Ishikawa (cell line): Measurements from ENCODE around the gene TTLL7.
A peak's percentile ranks its signal among the peaks of the same experiment; 100 is the strongest.

Experiments
- CEBPB ChIP-seq: IDR thresholded peaks from 2 replicates; pipeline ENCODE4 v1.6.1; 2012
- CREB1 ChIP-seq: IDR thresholded peaks from 2 replicates; pipeline ENCODE4 v1.6.1; 2012; ENCODE audit warnings: low read depth
- EGR1 ChIP-seq: IDR thresholded peaks from 2 replicates; pipeline ENCODE4 v1.6.1; 2012
- EP300 ChIP-seq: IDR thresholded peaks from 2 replicates; pipeline ENCODE4 v1.6.1; 2012; ENCODE audit warnings: borderline replicate concordance
- FOXM1 ChIP-seq: IDR thresholded peaks from 2 replicates; pipeline ENCODE4 v1.6.1; 2012; ENCODE audit warnings: low read depth, borderline replicate concordance
- NFIC ChIP-seq: IDR thresholded peaks from 2 replicates; pipeline ENCODE4 v1.6.1; 2012
- RAD21 ChIP-seq: IDR thresholded peaks from 2 replicates; pipeline ENCODE4 v1.6.1; 2012; ENCODE audit warnings: low read depth
- TAF1 ChIP-seq: IDR thresholded peaks from 2 replicates; pipeline ENCODE4 v1.6.1; 2012; ENCODE audit warnings: low read depth, mild to moderate bottlenecking
- TCF12 ChIP-seq: IDR thresholded peaks from 2 replicates; pipeline ENCODE4 v1.6.1; 2012; ENCODE audit warnings: low read depth
- TEAD4 ChIP-seq: IDR thresholded peaks from 2 replicates; pipeline ENCODE4 v1.6.1; 2012
- YY1 ChIP-seq: IDR thresholded peaks from 2 replicates; pipeline ENCODE4 v1.6.1; 2012; ENCODE audit warnings: low read depth
- ZBTB7A ChIP-seq: IDR thresholded peaks from 2 replicates; pipeline ENCODE4 v1.6.1; 2012; ENCODE audit warnings: low read depth
- TF ChIP-seq, protein P1 (sequence below): IDR thresholded peaks from 2 replicates; pipeline ENCODE4 v1.6.1; 2012
- TF ChIP-seq, protein P2 (sequence below): IDR thresholded peaks from 2 replicates; pipeline ENCODE4 v1.6.1; 2012
- TF ChIP-seq, protein P3 (sequence below): IDR thresholded peaks from 2 replicates; pipeline ENCODE4 v1.6.1; 2012; ENCODE audit warnings: low read depth, mild to moderate bottlenecking

Gene TTLL7

DNA sequence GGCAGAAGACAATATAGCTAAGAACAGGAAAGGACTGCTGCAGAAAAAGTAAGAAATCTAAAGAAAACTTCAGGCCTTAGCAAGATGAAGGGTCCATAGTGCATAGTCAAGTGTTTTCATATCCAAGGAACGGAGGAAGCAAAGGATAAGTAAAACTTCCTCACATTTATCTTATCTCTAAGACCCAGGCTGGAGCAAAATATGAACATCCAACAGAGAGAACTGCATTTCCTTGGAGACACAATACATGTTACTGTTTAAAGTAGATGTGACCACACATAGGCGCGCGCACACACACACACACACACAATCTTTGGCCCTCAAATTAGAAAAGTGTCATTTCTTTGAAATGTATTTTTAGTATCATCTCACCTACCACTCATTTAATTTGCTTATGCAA lies 66.7 kb downstream of the TTLL7 start:
- TF ChIP-seq EP300, result no peak
- TF ChIP-seq TCF12, result no peak
- TF ChIP-seq ZBTB7A, result no peak
- no peak for TF ChIP-seq RAD21
- no peak for TF ChIP-seq TEAD4
- TF ChIP-seq, protein P1, sequence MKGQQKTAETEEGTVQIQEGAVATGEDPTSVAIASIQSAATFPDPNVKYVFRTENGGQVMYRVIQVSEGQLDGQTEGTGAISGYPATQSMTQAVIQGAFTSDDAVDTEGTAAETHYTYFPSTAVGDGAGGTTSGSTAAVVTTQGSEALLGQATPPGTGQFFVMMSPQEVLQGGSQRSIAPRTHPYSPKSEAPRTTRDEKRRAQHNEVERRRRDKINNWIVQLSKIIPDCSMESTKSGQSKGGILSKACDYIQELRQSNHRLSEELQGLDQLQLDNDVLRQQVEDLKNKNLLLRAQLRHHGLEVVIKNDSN, result no peak
- TF ChIP-seq CEBPB, result no peak
- TF ChIP-seq CREB1, result no peak
- no peak for TF ChIP-seq EGR1
- TF ChIP-seq FOXM1, result no peak
- TF ChIP-seq, protein P2, sequence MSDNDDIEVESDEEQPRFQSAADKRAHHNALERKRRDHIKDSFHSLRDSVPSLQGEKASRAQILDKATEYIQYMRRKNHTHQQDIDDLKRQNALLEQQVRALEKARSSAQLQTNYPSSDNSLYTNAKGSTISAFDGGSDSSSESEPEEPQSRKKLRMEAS, result no peak
- TF ChIP-seq, protein P3, sequence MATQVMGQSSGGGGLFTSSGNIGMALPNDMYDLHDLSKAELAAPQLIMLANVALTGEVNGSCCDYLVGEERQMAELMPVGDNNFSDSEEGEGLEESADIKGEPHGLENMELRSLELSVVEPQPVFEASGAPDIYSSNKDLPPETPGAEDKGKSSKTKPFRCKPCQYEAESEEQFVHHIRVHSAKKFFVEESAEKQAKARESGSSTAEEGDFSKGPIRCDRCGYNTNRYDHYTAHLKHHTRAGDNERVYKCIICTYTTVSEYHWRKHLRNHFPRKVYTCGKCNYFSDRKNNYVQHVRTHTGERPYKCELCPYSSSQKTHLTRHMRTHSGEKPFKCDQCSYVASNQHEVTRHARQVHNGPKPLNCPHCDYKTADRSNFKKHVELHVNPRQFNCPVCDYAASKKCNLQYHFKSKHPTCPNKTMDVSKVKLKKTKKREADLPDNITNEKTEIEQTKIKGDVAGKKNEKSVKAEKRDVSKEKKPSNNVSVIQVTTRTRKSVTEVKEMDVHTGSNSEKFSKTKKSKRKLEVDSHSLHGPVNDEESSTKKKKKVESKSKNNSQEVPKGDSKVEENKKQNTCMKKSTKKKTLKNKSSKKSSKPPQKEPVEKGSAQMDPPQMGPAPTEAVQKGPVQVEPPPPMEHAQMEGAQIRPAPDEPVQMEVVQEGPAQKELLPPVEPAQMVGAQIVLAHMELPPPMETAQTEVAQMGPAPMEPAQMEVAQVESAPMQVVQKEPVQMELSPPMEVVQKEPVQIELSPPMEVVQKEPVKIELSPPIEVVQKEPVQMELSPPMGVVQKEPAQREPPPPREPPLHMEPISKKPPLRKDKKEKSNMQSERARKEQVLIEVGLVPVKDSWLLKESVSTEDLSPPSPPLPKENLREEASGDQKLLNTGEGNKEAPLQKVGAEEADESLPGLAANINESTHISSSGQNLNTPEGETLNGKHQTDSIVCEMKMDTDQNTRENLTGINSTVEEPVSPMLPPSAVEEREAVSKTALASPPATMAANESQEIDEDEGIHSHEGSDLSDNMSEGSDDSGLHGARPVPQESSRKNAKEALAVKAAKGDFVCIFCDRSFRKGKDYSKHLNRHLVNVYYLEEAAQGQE, result no peak
- TF ChIP-seq TAF1, result no peak
- no peak for TF ChIP-seq YY1
- no peak for TF ChIP-seq NFIC

DNA sequence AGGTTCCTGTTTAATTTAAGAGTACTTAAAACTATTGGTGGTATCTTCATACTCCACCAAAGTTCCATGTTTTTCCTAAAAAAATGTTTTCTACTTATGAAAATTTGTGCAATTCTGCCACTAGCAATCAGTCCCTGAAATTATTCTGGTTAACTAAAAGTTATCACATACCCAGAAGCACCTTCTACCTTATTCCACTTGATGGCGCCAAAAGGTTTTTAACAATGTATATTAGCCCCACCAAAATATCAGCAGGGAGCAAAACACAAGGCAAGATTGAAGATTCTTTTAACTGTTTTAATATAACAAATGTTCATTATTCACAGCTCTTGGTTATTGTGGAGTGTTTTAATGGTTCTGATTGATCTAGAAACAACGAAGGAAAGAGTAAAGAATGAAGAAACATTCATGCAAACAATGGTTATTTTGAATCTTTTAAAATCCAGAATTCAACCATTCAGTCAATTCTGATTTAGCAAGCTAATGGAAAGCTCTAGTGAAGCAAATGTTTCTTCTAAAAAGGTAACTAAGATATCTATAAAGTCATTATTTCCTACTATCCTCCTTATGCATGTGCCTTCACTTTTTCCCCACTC lies 67.2 kb downstream of the TTLL7 start:
- TF ChIP-seq, protein P1, result no peak
- peak; percentile 84 for TF ChIP-seq RAD21
- TF ChIP-seq, protein P3, result no peak
- TF ChIP-seq YY1, result no peak

DNA sequence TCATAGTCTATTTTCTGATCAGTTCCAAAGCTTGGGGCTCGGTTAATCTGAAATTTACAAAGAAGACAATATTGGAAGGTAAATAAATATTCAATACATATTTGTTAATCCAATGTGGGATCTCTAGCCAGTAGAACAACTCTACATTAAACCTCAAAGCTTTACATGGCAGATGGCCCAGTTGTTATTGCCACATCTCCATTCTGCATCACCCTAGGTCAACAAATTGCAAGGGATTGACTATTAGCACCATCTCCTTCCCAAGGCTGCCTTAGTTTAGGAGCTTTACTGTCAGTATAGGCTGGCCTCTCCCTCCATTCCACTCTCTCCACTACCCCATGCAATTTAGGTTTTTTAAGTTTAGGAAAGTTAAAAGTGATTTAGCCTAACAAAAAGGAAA lies 69.7 kb downstream of the TTLL7 start:
- no peak for TF ChIP-seq TCF12
- no peak for TF ChIP-seq EP300
- no peak for TF ChIP-seq RAD21
- TF ChIP-seq NFIC, result no peak
- TF ChIP-seq CEBPB, result no peak
- TF ChIP-seq, protein P1, result no peak
- no peak for TF ChIP-seq FOXM1
- TF ChIP-seq TAF1, result no peak
- TF ChIP-seq YY1, result no peak
- TF ChIP-seq ZBTB7A, result no peak
- TF ChIP-seq, protein P2, result no peak
- TF ChIP-seq TEAD4, result no peak
- TF ChIP-seq EGR1, result no peak
- no peak for TF ChIP-seq CREB1
- TF ChIP-seq, protein P3, result no peak

DNA sequence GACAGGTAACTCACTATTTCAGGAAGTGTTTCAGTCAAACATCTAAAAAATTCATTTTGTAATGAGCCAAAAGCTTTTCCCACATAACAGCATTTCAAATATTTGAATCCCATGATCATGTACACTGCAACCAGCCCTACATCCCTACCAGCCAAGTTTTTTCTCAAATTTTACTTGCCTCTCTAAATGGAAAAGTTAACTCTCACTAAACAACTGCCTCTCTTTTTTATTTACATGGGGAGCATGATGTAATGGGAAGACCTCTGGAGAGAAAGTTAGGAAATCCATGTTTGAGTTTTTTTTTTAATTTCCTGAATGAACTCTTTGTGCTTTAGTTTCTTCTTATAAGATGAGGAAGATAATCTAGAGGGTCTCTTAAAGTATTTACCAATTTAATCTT lies 70.5 kb downstream of the TTLL7 start:
- TF ChIP-seq, protein P2, result no peak
- TF ChIP-seq, protein P3, result no peak
- no peak for TF ChIP-seq NFIC
